GM10248 (cell line): ENCODE results near the gene ESPN.
A peak's percentile ranks its signal among the peaks of the same experiment; 100 is the strongest.

Source experiments
- CTCF ChIA-PET: fragments of 300-600 bp; sonication (Branson Sonifier 250); formaldehyde crosslinking; extraction: SDS; loops from one replicate; lab custom pipeline; 2021; ENCODE audit warnings: antibody characterized with exemption; lab: Yijun Ruan, JAX
- POLR2A ChIA-PET: fragments of 350-650 bp; sonication (Branson Sonifier 250); formaldehyde crosslinking; extraction: SDS; loops from one replicate; lab custom pipeline; 2020; ENCODE audit warnings: antibody characterized with exemption; lab: Yijun Ruan, JAX
- DNase-seq: peaks from one replicate; pipeline ENCODE4 v3.0.0; 2012; ENCODE audit errors: extremely low spot score
- CTCF ChIP-seq: IDR thresholded peaks from 2 replicates; pipeline ENCODE4 v1.5.1; 2012; ENCODE audit warnings: mild to moderate bottlenecking, low read depth; ENCODE audit errors: extremely low read depth, missing control alignments, control extremely low read depth

Gene ESPN

GRCh38 chr1:6419804-6420453, 4.6 kb upstream of the ESPN start, which contains the start of gene HES2:
HES2 (minus strand) TSS chr1:6419919; CDS start chr1:6419820, 99 bp downstream.
- CTCF ChIA-PET = interaction anchor here (1.0 to 6.0 kb wide), 4 partner anchors 14 to 56 kb away, joined by 3 to 94 read pairs (median 5); no protein-coding TSS in a partner anchor
- no peak for TF ChIP-seq CTCF
- POLR2A ChIA-PET = interaction anchor here (0.6 kb wide), 1 partner anchor 26 kb away, joined by 4 read pairs; the partner anchor contains the start of gene ACOT7
- no peak for DNase-seq

GRCh38 chr1:6420454-6421042, 4.0 kb upstream of the ESPN start:
- ChIA-PET CTCF (interaction anchor here (1.0 to 6.0 kb wide), 8 partner anchors 15 to 73 kb away, joined by 3 to 94 read pairs (median 4); no protein-coding TSS in a partner anchor), POLR2A (no interaction called here)
- DNase-seq = no peak
- TF ChIP-seq CTCF = no peak

GRCh38 chr1:6421266-6421665, 3.3 kb upstream of the ESPN start:
- POLR2A ChIA-PET = no interaction called here
- no peak for DNase-seq
- CTCF ChIA-PET = interaction anchor here (1.0 to 6.0 kb wide), 7 partner anchors 15 to 73 kb away, joined by 3 to 94 read pairs (median 5); no protein-coding TSS in a partner anchor
- no peak for TF ChIP-seq CTCF

- peak; percentile 89 for TF ChIP-seq CTCF
- POLR2A ChIA-PET = no interaction called here
- CTCF ChIA-PET = interaction anchor here (0.6 to 6.0 kb wide), 25 partner anchors 9 to 784 kb away, joined by 3 to 94 read pairs (median 4); no protein-coding TSS in a partner anchor
- DNase-seq = peak; percentile 83
Observed at GRCh38 chr1:6423321-6423999, 1.1 kb upstream of the ESPN start.

- ChIA-PET CTCF (interaction anchor here (1.3 to 6.0 kb wide), 8 partner anchors 10 to 191 kb away, joined by 3 to 94 read pairs (median 6); no protein-coding TSS in a partner anchor), POLR2A (no interaction called here)
- no peak for DNase-seq
- no peak for TF ChIP-seq CTCF
Observed at GRCh38 chr1:6424000-6424565, 493 bp upstream of the ESPN start.

- ChIA-PET POLR2A (no interaction called here), CTCF (interaction anchor here (0.9 to 1.7 kb wide), 5 partner anchors 11 to 221 kb away, joined by 3 to 14 read pairs (median 4); no protein-coding TSS in a partner anchor)
- no peak for DNase-seq
- no peak for TF ChIP-seq CTCF
Observed at GRCh38 chr1:6425658-6426057, 1.1 kb downstream of the ESPN start.
